Mesenchymal stem cell (in vitro differentiated cells and primary cell): ENCODE measurements around the gene TSPEAR.
"Not testable (repeated sequence)": the region's sequence is repeated elsewhere in the genome, so short reads cannot be mapped to it uniquely, and the experiment has no call there.

Source experiments
- DNase-seq: peaks from one replicate; pipeline ENCODE4 v3.0.0-alpha.2; 2013
- H2AFZ ChIP-seq: one replicate; pipeline ENCODE4 v1.6.1; 2013; ENCODE audit warnings: low read depth, mild to moderate bottlenecking, control low read depth, inconsistent platforms, low read length, moderate library complexity
- H2AK5ac ChIP-seq: 2 replicates; pipeline ENCODE4 v1.6.1; 2013; ENCODE audit warnings: low read length, moderate library complexity, mild to moderate bottlenecking, inconsistent platforms; ENCODE audit not compliant: severe bottlenecking
- H2BK120ac ChIP-seq: one replicate; pipeline ENCODE4 v1.6.1; 2013; ENCODE audit warnings: low read depth, mild to moderate bottlenecking, inconsistent platforms, low read length, moderate library complexity
- H2BK12ac ChIP-seq, 2 experiments: one replicate each; pipeline ENCODE4 v1.6.1; 2013; ENCODE audit warnings: inconsistent platforms in 2 of 2, low read length in 2 of 2, mild to moderate bottlenecking in 2 of 2, moderate library complexity in 2 of 2, control low read depth in 1 of 2
- H2BK15ac ChIP-seq: one replicate; pipeline ENCODE4 v1.6.1; 2013; ENCODE audit warnings: mild to moderate bottlenecking, low read depth, inconsistent platforms; ENCODE audit not compliant: poor library complexity, severe bottlenecking
- H2BK5ac ChIP-seq: 2 replicates; pipeline ENCODE4 v1.6.1; 2013; ENCODE audit warnings: low read depth, mild to moderate bottlenecking, low read length, control low read depth, inconsistent platforms; ENCODE audit not compliant: poor library complexity, severe bottlenecking
- H3K14ac ChIP-seq, 2 experiments: one replicate each; pipeline ENCODE4 v1.6.1; 2013; ENCODE audit warnings: inconsistent platforms in 2 of 2, low read length in 2 of 2, control low read depth in 1 of 2, mild to moderate bottlenecking in 1 of 2, moderate library complexity in 1 of 2
- H3K18ac ChIP-seq, 2 experiments: one replicate each; pipeline ENCODE4 v1.6.1; 2013; ENCODE audit warnings: inconsistent platforms in 2 of 2, low read length in 2 of 2, control low read depth in 1 of 2, low read depth in 1 of 2, mild to moderate bottlenecking in 1 of 2
- H3K23ac ChIP-seq, 2 experiments: one replicate each; pipeline ENCODE4 v1.6.1; 2013; ENCODE audit warnings: inconsistent platforms in 2 of 2, low read length in 2 of 2, mild to moderate bottlenecking in 2 of 2, moderate library complexity in 2 of 2, control low read depth in 1 of 2
- H3K27ac ChIP-seq: 2 replicates; pipeline ENCODE4 v1.5.1; 2013; ENCODE audit warnings: mild to moderate bottlenecking, moderate library complexity, low read length, control low read depth, inconsistent platforms; ENCODE audit not compliant: poor library complexity, severe bottlenecking
- H3K27me3 ChIP-seq, 2 experiments: 2 replicates each; pipeline versions ENCODE4 v1.6.1 to v1.7.0; 2013; ENCODE audit warnings: low read length in 2 of 2, mild to moderate bottlenecking in 2 of 2, moderate library complexity in 2 of 2, control low read depth in 1 of 2, inconsistent platforms in 1 of 2; ENCODE audit not compliant: control insufficient read depth in 1 of 2, insufficient read depth in 1 of 2
- H3K36me3 ChIP-seq, 2 experiments: 2 replicates each; pipeline versions ENCODE4 v1.6.1 to v1.7.0; 2013; ENCODE audit warnings: low read length in 2 of 2, control low read depth in 1 of 2, inconsistent platforms in 1 of 2, low read depth in 1 of 2, mild to moderate bottlenecking in 1 of 2; ENCODE audit not compliant: insufficient read depth in 2 of 2, control insufficient read depth in 1 of 2
- H3K4ac ChIP-seq, 2 experiments: one replicate each; pipeline ENCODE4 v1.6.1; 2013; ENCODE audit warnings: inconsistent platforms in 2 of 2, low read length in 2 of 2, mild to moderate bottlenecking in 2 of 2, moderate library complexity in 2 of 2, control low read depth in 1 of 2, low read depth in 1 of 2
- H3K4me1 ChIP-seq: 2 replicates; pipeline ENCODE4 v1.6.1; 2013; ENCODE audit warnings: low read depth, low read length, control low read depth; ENCODE audit not compliant: control insufficient read depth, insufficient read depth
- H3K4me2 ChIP-seq: 2 replicates; pipeline ENCODE4 v1.6.1; 2013; ENCODE audit warnings: low read length, mild to moderate bottlenecking, inconsistent platforms; ENCODE audit not compliant: poor library complexity, severe bottlenecking
- H3K4me3 ChIP-seq, 2 experiments: 2 replicates each; pipeline versions ENCODE4 v1.5.1 to v1.7.0; 2013; ENCODE audit warnings: low read length in 2 of 2, mild to moderate bottlenecking in 2 of 2, control low read depth in 1 of 2, low read depth in 1 of 2; ENCODE audit not compliant: insufficient read depth in 1 of 2
- H3K79me1 ChIP-seq: replicated peaks from 2 replicates; pipeline ENCODE4 v1.6.1; 2013; ENCODE audit warnings: mild to moderate bottlenecking, control low read depth, low read length, inconsistent platforms; ENCODE audit not compliant: poor library complexity, severe bottlenecking
- H3K9ac ChIP-seq: 2 replicates; pipeline ENCODE4 v1.7.0; 2013; ENCODE audit warnings: mild to moderate bottlenecking, low read length, moderate library complexity
- H3K9me3 ChIP-seq: 2 replicates; pipeline ENCODE4 v1.7.0; 2013; ENCODE audit warnings: mild to moderate bottlenecking, low read length; ENCODE audit not compliant: control insufficient read depth
- H4K8ac ChIP-seq: one replicate; pipeline ENCODE4 v1.6.1; 2013; ENCODE audit warnings: inconsistent platforms, mild to moderate bottlenecking, low read length, moderate library complexity
- H4K91ac ChIP-seq: one replicate; pipeline ENCODE4 v1.6.1; 2013; ENCODE audit warnings: mild to moderate bottlenecking, low read length, inconsistent platforms
- WGBS: methylation state at CpG from one replicate; pipeline ENCODE4 v1.1.7; 2013; ENCODE audit warnings: mixed read lengths; 5-methylcytosine and 5-hydroxymethylcytosine counted together

Gene TSPEAR

DNA sequence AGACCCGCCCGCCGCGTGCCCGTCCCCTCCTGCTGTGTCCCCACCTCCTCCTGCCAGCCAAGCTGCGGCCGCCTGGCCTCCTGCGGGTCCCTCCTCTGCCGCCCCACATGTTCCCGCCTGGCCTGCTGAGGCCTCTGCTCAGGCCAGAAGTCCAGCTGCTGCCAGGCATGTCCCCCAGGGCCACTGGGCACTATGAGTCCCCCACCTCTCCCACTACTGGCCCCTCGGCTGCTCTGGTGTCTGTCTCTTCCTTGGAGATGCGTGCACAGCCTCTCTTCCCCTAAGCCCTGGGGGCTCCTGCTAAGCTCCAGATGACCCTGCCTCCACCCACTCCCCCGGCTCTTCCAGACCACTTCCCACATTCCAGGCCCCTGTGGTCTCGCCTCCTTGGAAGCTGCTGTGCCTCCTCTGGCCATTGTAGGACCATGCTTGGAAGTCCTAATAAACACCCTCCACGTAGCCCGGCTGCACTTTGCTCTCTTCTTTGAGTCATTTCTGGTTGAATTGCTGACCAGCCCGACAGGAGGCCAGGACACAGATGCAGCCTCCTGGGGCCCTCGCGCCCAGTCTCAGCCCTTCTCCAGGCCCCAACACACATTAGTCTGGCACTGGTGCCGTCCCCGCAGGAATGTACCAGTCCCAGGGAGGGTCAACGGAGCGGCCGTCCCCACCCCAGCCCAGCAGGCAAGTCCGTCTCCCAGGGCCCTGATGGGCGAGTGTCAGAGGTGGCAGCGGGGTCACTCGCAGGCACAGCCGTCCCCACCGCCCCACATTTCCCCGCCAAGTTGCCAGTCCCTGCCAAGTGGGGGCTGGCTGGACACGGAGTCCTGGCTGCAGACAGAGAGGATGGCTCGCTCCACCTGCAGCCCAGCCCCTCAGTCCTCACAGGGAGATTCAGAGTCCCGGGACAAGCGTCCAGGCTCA is 13.3 kb downstream of the TSPEAR start:
- Histone ChIP-seq H2AFZ (peak overlapping the region; percentile 19), H2BK12ac (no peak overlapping the region), H3K4me1 (peaks cover 12% of the 10 kb centered on the region), H3K14ac (peak overlapping the region in 1 of 2 experiments; percentile 31), H4K91ac (no peak overlapping the region), H3K27ac (no peak overlapping the region), H2AK5ac (no peak overlapping the region), H3K79me1 (no peaks in the 10 kb centered on the region), H3K4ac (no peak overlapping the region), H3K18ac (no peak overlapping the region), H3K9me3 (peaks cover 10% of the 10 kb centered on the region), H2BK120ac (no peak overlapping the region), H3K9ac (no peak overlapping the region), H3K27me3 (peaks cover 67 to 75% of the 10 kb centered on the region in 2 experiments), H4K8ac (no peak overlapping the region), H2BK5ac (no peak overlapping the region), H3K23ac (peak overlapping the region in 1 of 2 experiments; percentile 64), H3K4me2 (no peak overlapping the region), H3K4me3 (no peak overlapping the region), H2BK15ac (no peak overlapping the region), H3K36me3 (no peaks in the 10 kb centered on the region)
- DNase-seq = no peak
- 30% methylated on average over 35 of the region's 35 CpGs for WGBS

DNA sequence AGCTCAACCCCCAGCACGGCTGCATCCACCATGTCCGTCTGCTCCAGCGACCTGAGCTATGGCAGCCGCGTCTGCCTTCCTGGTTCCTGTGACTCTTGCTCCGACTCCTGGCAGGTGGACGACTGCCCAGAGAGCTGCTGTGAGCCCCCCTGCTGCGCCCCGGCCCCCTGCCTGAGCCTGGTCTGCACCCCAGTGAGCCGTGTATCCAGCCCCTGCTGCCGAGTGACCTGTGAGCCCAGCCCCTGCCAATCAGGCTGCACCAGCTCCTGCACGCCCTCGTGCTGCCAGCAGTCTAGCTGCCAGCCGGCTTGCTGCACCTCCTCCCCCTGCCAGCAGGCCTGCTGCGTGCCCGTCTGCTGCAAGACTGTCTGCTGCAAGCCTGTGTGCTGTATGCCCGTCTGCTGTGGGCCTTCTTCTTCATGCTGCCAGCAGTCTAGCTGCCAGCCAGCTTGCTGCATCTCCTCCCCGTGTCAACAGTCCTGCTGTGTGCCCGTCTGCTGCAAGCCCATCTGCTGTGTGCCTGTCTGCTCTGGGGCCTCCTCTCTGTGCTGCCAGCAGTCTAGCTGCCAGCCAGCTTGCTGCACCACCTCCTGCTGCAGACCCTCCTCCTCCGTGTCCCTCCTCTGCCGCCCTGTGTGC is 14.1 kb downstream of the TSPEAR start, which contains the start of gene KRTAP10-12:
Gene KRTAP10-12, plus strand, starts transcription at position 1 of the 639 bp plus-strand sequence. Its CDS starts 30 bp downstream, at position 31.
- H3K36me3 ChIP-seq, H4K91ac ChIP-seq, H3K4me3 ChIP-seq, DNase-seq, H4K8ac ChIP-seq, H2BK5ac ChIP-seq, H3K79me1 ChIP-seq, H2BK15ac ChIP-seq, H2BK12ac ChIP-seq, H3K9ac ChIP-seq, H2BK120ac ChIP-seq, H3K4me2 ChIP-seq, H3K18ac ChIP-seq, H3K4ac ChIP-seq, H3K27ac ChIP-seq, H2AK5ac ChIP-seq: not testable (repeated sequence)
- 35% methylated on average over 17 of the region's 21 CpGs for WGBS
- Histone ChIP-seq H3K14ac (peak within 1 kb of the TSS in 1 of 2 experiments; percentile 31), H3K9me3 (peaks cover 18% of the 10 kb centered on the region), H3K27me3 (peaks cover 60 to 67% of the 10 kb centered on the region in 2 experiments), H2AFZ (peak within 1 kb of the TSS; percentile 19), H3K4me1 (peaks cover 12% of the 10 kb centered on the region), H3K23ac (peak within 1 kb of the TSS in 1 of 2 experiments; percentile 64)

DNA sequence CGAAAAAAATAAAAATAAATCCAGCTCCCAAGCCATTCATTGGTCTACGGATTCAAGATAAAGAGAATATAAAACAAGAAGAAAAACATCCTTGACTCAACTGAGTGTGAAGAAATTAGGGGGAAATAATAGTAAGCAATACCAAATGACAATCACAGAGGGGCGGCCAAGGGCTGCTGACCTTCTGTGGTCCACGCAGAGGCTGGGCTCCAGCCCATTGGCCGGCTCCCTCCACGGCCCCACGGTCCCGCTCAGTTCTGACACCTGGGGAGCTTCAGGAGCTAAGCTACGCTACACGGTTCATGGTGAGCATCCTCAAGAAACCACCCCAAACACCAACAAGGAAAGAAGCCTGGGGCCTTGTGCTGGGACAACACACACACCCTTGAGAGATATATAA is 14.8 kb downstream of the TSPEAR start:
- peaks cover 12% of the 10 kb centered on the region for H3K4me1 ChIP-seq
- H4K91ac ChIP-seq = no peak overlapping the region
- no peak overlapping the region for H4K8ac ChIP-seq
- H3K14ac ChIP-seq = no peak overlapping the region
- no peak overlapping the region for H3K27ac ChIP-seq
- no peak overlapping the region for H3K23ac ChIP-seq
- H3K27me3 ChIP-seq = peaks cover 52 to 60% of the 10 kb centered on the region in 2 experiments
- no peak overlapping the region for H3K4me2 ChIP-seq
- no peak overlapping the region for H3K18ac ChIP-seq
- 59% methylated on average over 8 of the region's 10 CpGs for WGBS
- no peak overlapping the region for H3K9ac ChIP-seq
- peaks cover 18% of the 10 kb centered on the region for H3K9me3 ChIP-seq
- H2AK5ac ChIP-seq = no peak overlapping the region
- no peak overlapping the region for H2BK5ac ChIP-seq
- no peak overlapping the region for H2BK15ac ChIP-seq
- H2BK120ac ChIP-seq = no peak overlapping the region
- H3K79me1 ChIP-seq = no peaks in the 10 kb centered on the region
- H2AFZ ChIP-seq = no peak overlapping the region
- no peak overlapping the region for H3K4me3 ChIP-seq
- DNase-seq = no peak
- H3K4ac ChIP-seq = no peak overlapping the region
- H2BK12ac ChIP-seq = no peak overlapping the region
- H3K36me3 ChIP-seq = no peaks in the 10 kb centered on the region

DNA sequence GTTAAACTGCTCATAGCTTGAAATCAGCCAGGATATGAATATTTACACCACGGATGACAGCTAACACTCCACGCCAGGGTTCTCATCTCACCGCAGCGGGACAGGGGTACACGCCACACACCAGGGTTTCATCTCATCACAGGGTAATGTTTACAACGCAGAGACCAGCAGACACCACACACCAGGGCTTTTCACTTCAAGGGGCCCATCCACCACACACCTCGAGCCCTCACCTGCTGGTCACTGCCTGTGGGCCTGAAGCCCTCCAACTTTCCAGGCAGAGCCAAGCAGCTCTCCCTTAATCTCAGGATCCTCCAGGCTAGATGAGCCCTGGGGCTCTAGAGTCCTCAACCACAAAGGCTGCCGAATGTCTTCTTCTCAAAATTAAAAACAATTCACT is 15.7 kb downstream of the TSPEAR start:
- Histone ChIP-seq H2AK5ac (no peak overlapping the region), H2BK12ac (no peak overlapping the region), H3K14ac (no peak overlapping the region), H3K4ac (no peak overlapping the region), H3K79me1 (no peaks in the 10 kb centered on the region), H3K27ac (no peak overlapping the region), H3K18ac (no peak overlapping the region), H2BK120ac (no peak overlapping the region), H2AFZ (no peak overlapping the region), H3K36me3 (no peaks in the 10 kb centered on the region), H4K91ac (no peak overlapping the region), H3K9me3 (peaks cover 22% of the 10 kb centered on the region), H3K23ac (no peak overlapping the region), H3K4me3 (no peak overlapping the region), H2BK5ac (no peak overlapping the region), H3K9ac (no peak overlapping the region), H3K4me1 (peaks cover 12% of the 10 kb centered on the region), H3K4me2 (no peak overlapping the region), H3K27me3 (peaks cover 43 to 55% of the 10 kb centered on the region in 2 experiments), H4K8ac (no peak overlapping the region), H2BK15ac (no peak overlapping the region)
- DNase-seq = no peak
- 69% methylated on average over 8 of the region's 8 CpGs for WGBS
